Ovary (tissue), 3 donors: ENCODE results near the gene BARHL2.

ENCODE experiments used
- EP300 ChIP-seq: sonication (generic); formaldehyde crosslinking; IDR thresholded peaks from one replicate; pipeline ENCODE4 v1.6.1; 2017; ENCODE audit warnings: antibody characterized with exemption
- POLR2A ChIP-seq: fragments of 450-650 bp; IDR thresholded peaks from one replicate; pipeline ENCODE4 v1.6.1; 2017; ENCODE audit warnings: antibody characterized with exemption, mild to moderate bottlenecking, moderate library complexity
- TF ChIP-seq, protein P1 (sequence below), 3 donors: fragments of 450-650 bp in 2 of 3; fragments of 200-600 bp in 1 of 3; IDR thresholded peaks; one replicate each; pipeline versions ENCODE4 v1.5.1 to v1.8.0; 2016 to 2022; ENCODE audit warnings: antibody characterized with exemption in 3 of 3, mild to moderate bottlenecking in 1 of 3
- donor health status: DM: no; HTN: no; CAD: no.

GRCh38 chr1:90731382-90732050, 14.4 kb upstream of the BARHL2 start:
- TF ChIP-seq POLR2A (no peak), EP300 (no peak)
- TF ChIP-seq, protein P1, sequence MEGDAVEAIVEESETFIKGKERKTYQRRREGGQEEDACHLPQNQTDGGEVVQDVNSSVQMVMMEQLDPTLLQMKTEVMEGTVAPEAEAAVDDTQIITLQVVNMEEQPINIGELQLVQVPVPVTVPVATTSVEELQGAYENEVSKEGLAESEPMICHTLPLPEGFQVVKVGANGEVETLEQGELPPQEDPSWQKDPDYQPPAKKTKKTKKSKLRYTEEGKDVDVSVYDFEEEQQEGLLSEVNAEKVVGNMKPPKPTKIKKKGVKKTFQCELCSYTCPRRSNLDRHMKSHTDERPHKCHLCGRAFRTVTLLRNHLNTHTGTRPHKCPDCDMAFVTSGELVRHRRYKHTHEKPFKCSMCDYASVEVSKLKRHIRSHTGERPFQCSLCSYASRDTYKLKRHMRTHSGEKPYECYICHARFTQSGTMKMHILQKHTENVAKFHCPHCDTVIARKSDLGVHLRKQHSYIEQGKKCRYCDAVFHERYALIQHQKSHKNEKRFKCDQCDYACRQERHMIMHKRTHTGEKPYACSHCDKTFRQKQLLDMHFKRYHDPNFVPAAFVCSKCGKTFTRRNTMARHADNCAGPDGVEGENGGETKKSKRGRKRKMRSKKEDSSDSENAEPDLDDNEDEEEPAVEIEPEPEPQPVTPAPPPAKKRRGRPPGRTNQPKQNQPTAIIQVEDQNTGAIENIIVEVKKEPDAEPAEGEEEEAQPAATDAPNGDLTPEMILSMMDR (IDR thresholded peaks at IDR 0.05): no peak
